Midbrain (tissue), 1 donor: ENCODE measurements around the gene CERK.

Source experiments
- DNase-seq: peaks from one replicate; lab custom pipeline; 2025; lab: John Stamatoyannopoulos, UW

The CERK gene

GRCh38 chr22:46731246-46732040, 6.6 kb downstream of the CERK start:
- no peak for DNase-seq

- DNase-seq = no peak
These were observed 7.3 kb downstream of the CERK start for GRCh38 chr22:46730568-46731245.

- no peak for DNase-seq
These were observed 9.6 kb downstream of the CERK start for GRCh38 chr22:46728470-46728869.

GRCh38 chr22:46727813-46728364, 10.2 kb downstream of the CERK start:
- no peak for DNase-seq

- no peak for DNase-seq
These were observed 11.1 kb downstream of the CERK start for GRCh38 chr22:46726986-46727317.

GRCh38 chr22:46726066-46726985, 11.7 kb downstream of the CERK start:
- no peak for DNase-seq

GRCh38 chr22:46725096-46725495, 13.0 kb downstream of the CERK start:
- no peak for DNase-seq

- DNase-seq = no peak
These were observed 14.2 kb downstream of the CERK start for GRCh38 chr22:46723882-46724281.

GRCh38 chr22:46721501-46722085, 16.5 kb downstream of the CERK start:
- DNase-seq = no peak

- no peak for DNase-seq
These were observed 18.1 kb downstream of the CERK start for GRCh38 chr22:46719921-46720320.

GRCh38 chr22:46714550-46714949, 23.5 kb downstream of the CERK start:
- no peak for DNase-seq

- no peak for DNase-seq
These were observed 25.8 kb downstream of the CERK start for GRCh38 chr22:46712288-46712687.

GRCh38 chr22:46710806-46711205, 27.2 kb downstream of the CERK start:
- DNase-seq = no peak

- no peak for DNase-seq
These were observed 29.2 kb downstream of the CERK start for GRCh38 chr22:46708766-46709330.

- DNase-seq = no peak
These were observed 30.1 kb downstream of the CERK start for GRCh38 chr22:46707827-46708570.

- no peak for DNase-seq
These were observed 30.7 kb downstream of the CERK start for GRCh38 chr22:46707305-46707704.

- DNase-seq = no peak
These were observed 32.0 kb downstream of the CERK start for GRCh38 chr22:46706060-46706459.

GRCh38 chr22:46703996-46704370, 34.1 kb downstream of the CERK start:
- no peak for DNase-seq

GRCh38 chr22:46703171-46703995, 34.7 kb downstream of the CERK start:
- no peak for DNase-seq

- no peak for DNase-seq
These were observed 36.8 kb downstream of the CERK start for GRCh38 chr22:46701262-46701661.
